ENCODE data around the gene SYNGR3.
"Not testable (repeated sequence)": the region's sequence is repeated elsewhere in the genome, so short reads cannot be mapped to it uniquely, and the experiment has no call there.

The SYNGR3 gene

GRCh38 chr16:1959269-1960039, 30.3 kb upstream of the SYNGR3 start, which contains the start of gene NDUFB10:
TSS of gene NDUFB10 (plus strand) at chr16:1959538. CDS start at chr16:1959625, 87 bp downstream.
- peak; percentile 93 for DNase-seq

- DNase-seq: no peak
Observed at GRCh38 chr16:1960665-1961630, 28.8 kb upstream of the SYNGR3 start.

DNA sequence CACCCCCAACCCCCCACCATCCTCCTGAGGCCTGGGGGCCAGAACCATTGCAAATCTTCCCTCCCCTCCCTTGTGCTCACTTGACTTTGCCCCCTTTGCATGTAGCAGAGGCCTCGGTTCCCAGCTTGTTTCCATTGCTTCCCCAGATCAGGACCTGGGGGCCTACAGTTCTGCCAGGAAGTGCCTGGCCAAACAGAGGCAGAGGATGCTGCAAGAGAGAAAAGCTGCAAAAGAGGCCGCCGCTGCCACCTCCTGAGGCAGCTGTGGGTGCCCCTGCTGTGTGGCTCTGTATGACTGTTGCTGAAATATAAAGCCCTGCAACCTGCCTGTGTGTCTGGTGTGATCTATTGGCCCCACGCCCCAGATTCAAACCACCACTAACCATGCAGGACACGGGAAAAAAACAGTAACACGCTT, 28.1 kb upstream of the SYNGR3 start:
- DNase-seq: no peak

DNA sequence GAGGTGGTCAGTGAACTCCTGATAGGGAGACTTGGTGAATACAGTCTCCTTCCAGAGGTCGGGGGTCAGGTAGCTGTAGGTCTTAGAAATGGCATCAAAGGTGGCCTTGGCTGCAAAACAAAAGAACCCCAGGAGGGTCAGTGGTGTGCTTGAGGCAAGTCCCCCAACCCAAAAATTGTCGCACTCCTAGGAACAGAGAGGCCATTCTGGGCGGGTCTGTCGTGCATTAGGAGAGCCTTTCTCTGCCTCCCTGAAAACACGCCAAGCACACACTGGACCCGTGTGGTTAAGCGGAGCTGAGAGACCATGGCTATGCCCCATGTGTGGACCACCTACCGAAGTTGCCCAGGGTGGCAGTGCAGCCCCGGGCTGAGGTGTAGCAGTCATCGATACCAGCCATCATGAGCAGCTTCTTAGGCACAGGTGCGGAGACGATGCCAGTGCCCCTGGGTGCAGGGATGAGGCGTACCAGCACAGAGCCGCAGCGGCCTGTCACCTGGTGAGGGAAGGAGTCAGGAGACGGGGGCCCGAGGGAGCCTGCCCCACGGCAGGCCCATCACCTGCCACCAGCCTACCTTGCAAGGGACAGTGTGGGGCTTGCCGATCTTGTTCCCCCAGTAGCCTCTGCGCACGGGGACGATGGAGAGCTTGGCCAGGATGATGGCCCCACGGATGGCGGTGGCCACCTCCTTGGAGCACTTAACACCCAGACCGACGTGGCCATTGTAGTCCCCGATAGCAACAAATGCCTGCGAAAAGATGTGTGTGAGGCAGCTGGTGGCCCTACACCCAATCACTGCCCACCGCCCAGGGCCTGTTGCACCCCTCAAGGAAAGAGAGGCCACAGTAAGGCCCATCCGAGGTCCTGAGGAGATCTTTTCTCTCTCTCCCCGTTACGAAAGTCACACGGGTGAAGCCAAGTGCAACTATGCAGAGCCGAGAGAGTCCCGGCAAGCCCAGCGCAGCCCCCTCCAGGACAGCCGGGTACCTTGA, 27.3 kb upstream of the SYNGR3 start:
- not testable (repeated sequence) for DNase-seq

- DNase-seq: no peak
Observed at GRCh38 chr16:1963806-1964505, 25.8 kb upstream of the SYNGR3 start.

DNA sequence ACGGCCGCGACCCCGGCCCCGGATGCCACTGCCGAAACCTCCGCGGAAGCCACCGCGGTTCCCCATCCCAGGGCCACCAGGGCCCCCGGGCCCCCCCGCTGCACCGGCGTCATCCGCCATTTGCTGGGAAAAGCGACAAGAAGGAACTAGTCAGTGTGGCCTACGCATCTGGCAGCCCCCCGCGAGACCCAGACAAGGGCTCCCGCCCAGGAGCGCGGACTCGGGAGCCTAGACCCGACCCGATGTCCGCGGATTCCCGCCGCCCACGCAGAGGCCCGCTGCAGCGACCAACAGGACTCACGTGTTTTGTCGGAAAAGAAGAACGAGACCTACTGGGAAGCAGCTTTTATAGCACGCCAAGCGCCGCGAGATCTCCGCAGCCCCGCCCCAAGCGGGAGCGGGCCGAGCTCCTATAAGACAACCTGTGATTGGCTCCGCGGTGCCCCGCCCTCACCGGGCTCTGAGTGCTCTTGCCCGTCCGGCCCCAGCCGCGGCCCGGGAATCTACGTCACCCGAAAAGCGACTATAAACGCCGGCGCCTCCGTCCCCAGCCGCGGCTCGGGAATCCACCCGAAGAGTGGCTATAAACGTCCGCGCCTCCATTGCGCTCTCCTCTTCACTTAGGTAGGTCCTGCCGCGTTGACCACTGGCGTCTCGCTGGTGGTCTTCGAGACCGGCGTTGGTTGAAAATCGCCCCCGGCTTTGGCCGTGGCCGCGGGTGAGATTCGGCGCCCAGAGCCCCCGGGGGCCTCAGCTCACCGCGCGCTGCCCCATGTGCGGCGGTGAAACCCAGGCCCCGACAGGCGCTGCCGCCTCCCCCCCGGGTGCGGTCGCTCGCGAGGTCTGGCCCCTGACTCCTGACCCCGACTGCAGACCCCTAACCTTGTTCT, 25.0 kb upstream of the SYNGR3 start, which contains the start of gene RPS2:
Gene RPS2 (minus strand): TSS at position 321 of the 890 bp plus-strand sequence. CDS start 201 bp downstream, at position 120.
- peak; percentile 99 for DNase-seq

DNA sequence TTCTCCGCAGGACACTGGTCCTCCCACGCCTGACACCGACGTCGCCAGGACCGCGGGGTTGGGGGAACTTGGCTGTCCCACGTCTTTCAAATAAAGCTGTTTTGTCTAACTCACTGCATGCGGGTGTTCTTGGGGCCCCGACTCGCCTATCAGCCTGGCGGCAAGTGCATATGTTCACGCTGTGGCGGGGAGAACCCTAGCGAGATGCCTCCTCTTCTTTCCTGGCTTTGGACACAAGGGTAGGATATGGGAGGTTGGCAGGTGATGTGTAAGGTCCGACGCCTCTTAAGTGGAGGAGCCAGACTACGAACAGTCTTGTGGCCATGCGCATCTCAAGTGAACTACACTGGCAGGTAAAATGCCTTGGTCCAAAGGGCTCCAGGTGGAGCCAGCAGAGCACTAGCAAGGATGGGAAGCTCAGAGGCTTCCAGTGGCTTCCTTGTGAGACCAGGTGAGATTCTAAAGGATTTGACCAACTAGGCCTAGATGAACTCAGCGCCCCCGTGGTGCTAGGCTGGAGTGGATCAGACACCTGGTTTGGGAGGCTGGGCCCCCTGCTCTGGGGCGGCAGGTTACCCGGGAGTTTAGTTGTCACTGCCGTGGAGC, 24.3 kb upstream of the SYNGR3 start:
- no peak for DNase-seq

DNA sequence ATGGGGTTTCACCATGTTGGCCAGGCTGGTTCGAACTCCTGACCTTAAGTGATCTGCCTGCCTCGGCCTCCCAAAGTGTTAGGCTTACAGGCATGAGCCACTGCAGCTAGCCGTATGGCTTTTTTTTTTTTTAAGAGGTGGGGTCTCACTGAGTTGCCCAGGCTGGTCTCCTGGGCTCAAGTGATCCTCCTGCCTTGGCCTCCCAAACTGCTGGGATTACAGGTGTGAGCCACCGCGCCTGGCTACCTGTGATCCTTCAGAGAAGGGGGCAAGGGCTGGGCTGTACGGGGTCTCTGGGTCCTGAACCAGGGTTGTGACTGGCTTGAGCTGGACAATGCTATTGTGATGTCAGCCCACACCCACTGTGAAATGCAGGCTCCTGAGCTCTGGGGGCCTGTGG, 23.3 kb upstream of the SYNGR3 start, which contains the start of gene RNF151:
Gene RNF151 (plus strand): TSS at position 397 of the 400 bp plus-strand sequence. CDS start 26 bp downstream, outside the sequence.
- DNase-seq: no peak

GRCh38 chr16:1968146-1968953, 21.4 kb upstream of the SYNGR3 start:
- DNase-seq: no peak

DNA sequence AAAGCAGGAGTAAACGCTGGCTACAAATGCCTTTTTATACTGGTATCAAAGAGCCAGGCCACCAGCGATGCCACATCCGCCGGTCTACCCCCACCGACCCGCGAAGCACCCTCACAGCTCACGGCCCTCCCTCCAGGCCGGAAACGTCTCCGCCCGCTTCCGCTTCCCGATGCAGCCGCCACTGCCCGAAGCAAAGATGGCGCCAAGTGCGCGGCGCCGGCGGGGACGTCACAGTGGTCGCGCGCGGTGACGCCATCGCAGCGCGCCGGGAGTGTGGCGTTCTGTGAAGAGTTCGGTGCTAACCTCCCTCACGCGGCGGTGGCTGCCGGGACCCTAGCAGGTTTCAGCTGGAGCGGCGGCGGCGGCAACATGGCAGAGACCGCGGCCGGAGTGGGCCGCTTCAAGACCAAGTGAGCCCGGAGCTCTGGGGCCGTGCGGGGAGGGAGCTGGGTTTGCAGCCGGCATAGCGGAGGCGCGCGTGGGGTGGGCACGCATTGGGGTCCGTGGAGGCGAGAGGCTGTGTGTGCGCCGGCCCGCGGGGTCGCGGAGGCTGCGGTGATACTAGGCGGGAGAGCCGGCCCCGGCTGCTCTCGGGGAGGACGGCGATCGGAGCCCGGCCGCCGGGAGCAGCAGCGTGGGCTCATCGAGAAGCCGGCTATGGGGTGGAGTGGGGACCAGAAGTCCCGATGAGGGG, 17.8 kb upstream of the SYNGR3 start, which contains the start of gene TBL3:
Gene TBL3 (plus strand): TSS at position 258 of the 694 bp plus-strand sequence. CDS start 112 bp downstream, at position 370.
- peak; percentile 95 for DNase-seq

DNA sequence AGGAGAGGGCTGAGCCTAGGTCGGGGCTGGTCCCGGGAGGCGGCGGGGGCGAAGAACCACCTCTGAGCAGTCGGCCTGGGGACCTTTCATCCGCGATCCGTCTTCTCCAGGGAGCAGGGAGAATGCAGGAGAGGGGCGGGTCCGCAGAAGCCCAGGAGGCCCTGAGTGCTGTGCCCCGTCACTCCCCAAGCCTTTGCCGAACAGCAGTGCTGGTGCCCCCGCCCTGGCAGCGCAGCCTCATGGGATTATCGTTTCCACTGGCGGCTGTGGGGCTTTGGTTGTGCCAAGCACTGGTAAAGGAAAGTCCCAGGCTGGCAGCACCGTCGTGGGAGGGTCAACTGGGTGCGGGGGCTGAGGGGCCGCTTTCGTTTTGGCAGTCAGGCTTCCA, 17.3 kb upstream of the SYNGR3 start:
- no peak for DNase-seq

- no peak for DNase-seq
Observed at GRCh38 chr16:1973461-1974156, 16.2 kb upstream of the SYNGR3 start.

DNA sequence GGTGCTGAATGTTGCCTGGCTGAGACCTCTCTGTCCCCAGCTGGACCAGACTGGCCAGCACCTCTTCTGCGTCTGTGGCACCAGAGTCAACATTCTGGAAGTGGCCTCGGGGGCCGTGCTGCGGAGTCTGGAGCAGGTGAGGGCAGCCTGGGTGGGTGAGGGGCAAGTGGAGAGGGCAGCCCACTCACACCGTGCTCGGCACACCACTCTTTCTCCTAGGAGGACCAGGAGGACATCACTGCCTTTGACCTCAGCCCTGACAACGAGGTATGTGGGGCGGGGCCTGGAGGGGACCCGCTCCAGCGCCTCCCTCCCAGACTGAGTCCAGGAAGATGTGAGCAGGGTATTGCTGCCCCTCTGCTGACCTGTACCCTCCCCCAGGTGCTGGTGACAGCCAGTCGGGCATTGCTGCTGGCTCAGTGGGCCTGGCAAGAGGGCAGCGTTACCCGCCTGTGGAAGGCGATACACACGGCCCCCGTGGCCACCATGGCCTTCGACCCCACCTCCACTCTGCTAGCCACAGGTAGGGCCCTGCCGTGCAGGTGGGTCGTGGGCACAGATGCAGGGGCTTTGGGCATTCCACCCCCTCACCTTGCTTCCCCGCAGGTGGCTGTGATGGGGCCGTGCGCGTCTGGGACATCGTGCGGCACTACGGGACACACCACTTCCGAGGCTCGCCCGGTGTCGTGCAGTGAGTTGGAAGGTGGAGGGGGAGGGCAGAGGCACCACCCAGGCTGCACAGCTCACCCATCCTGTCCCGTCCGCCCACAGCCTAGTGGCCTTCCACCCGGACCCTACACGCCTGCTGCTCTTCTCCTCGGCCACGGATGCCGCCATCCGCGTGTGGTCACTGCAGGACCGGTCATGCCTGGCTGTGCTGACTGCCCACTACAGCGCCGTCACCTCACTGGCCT, 15.4 kb upstream of the SYNGR3 start:
- DNase-seq: no peak

DNA sequence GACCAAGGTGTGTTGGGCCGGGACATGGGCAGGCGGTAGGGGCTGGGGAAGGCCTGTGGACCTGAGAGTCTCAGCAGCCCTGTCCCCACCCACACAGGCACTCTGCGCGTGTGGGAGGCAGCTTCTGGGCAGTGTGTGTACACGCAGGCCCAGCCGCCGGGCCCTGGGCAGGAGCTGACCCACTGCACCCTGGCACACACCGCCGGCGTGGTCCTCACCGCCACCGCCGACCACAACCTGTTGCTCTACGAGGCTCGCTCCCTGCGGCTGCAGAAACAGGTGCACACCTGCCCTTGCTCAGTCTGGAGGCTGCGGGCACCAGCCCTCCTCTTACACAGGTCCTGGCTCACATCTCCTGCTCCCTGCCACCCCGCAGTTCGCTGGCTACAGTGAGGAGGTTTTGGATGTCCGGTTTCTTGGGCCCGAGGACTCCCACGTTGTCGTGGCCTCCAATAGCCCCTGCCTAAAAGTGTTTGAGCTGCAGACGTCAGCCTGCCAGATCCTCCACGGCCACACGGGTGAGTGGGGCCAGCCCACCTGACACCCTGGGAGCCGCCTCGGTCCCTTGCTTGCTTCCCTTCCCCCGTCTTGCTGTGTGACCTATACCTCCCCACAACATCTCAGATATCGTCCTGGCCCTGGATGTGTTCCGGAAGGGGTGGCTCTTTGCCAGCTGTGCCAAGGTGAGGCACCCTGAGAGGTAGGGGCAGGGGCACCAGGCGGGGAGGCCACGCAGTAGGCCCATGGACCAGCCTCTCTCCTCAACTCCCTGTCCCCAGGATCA, 14.1 kb upstream of the SYNGR3 start:
- DNase-seq: no peak

DNA sequence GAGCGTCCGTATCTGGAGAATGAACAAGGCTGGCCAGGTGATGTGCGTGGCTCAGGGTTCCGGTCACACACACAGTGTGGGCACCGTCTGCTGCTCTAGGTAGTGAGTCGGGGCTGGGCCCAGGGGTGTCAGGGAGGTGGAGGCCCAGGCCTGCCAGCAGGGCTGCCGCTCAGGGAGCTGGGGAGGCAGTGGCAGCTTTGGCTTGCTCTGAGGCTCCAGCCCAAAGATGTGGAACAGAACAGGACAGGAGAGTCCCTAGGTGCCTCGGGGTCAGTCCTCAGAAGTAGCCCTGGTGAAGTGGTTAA, 13.6 kb upstream of the SYNGR3 start:
- no peak for DNase-seq

All from midbrain (tissue), 1 donor.